Panc1 (cell line): Measurements from ENCODE around the gene YY1. TPM values are rescaled to one million over a fixed set of nuclear protein-coding genes. Genes with fewer than 3 reads are reported as not detected.

ENCODE experiments used
- ATAC-seq: fragments of 200-7000 bp; cut with Tn5 transposase; 2 replicates; pipeline ENCODE4 v1.9.1; 2020; ENCODE audit warnings: mild to moderate bottlenecking, moderate library complexity
- BruUV-seq: library from RNA; stranded (reverse); fragments of 400-500 nt; replicated peaks from 2 replicates; lab custom pipeline; 2021; lab: Mats Ljungman, UMichigan
- CTCF ChIA-PET: fragments of 300-600 bp; sonication (Branson Sonifier 250); formaldehyde crosslinking; loops from one replicate; lab custom pipeline; 2022; ENCODE audit warnings: antibody characterized with exemption; lab: Charles Lee
- POLR2A ChIA-PET: fragments of 300-600 bp; sonication (Branson Sonifier 250); formaldehyde crosslinking; loops from one replicate; lab custom pipeline; 2022; ENCODE audit warnings: antibody characterized with exemption; lab: Charles Lee
- DNase-seq: peaks from one replicate; pipeline ENCODE4 v3.0.0-alpha.2; 2010; ENCODE audit warnings: low read depth, low spot score
- H3K27ac ChIP-seq: 2 replicates; pipeline ENCODE4 v1.5.1; 2011; ENCODE audit warnings: mild to moderate bottlenecking, low read length, inconsistent platforms
- H3K27me3 ChIP-seq: fragments of 200-500 bp; sonication (Bioruptor generic); 2 replicates; pipeline ENCODE4 v1.6.0; 2014; ENCODE audit warnings: low read length, inconsistent platforms; ENCODE audit not compliant: control insufficient read depth, insufficient read depth
- H3K36me3 ChIP-seq: fragments of 200-500 bp; sonication (Bioruptor generic); 2 replicates; pipeline ENCODE4 v1.5.1; 2014; ENCODE audit warnings: inconsistent platforms, mild to moderate bottlenecking, low read length, moderate library complexity; ENCODE audit not compliant: control insufficient read depth, insufficient read depth
- H3K4me1 ChIP-seq: 2 replicates; pipeline ENCODE4 v1.5.1; 2011; ENCODE audit warnings: inconsistent platforms, mild to moderate bottlenecking, low read length, moderate library complexity; ENCODE audit not compliant: control insufficient read depth, insufficient read depth
- H3K4me3 ChIP-seq, 2 experiments: 2 replicates each; pipeline ENCODE4 v1.5.1; 2011 to 2012; ENCODE audit warnings: low read depth in 2 of 2, low read length in 2 of 2, mild to moderate bottlenecking in 2 of 2, inconsistent platforms in 1 of 2, moderate library complexity in 1 of 2
- H3K9me3 ChIP-seq: fragments of 200-500 bp; sonication (Bioruptor generic); 2 replicates; pipeline ENCODE4 v1.5.1; 2014; ENCODE audit warnings: low read depth, mild to moderate bottlenecking, inconsistent platforms, low read length, moderate library complexity; ENCODE audit not compliant: control insufficient read depth, insufficient read depth
- POLR2AphosphoS5 ChIP-seq: IDR thresholded peaks from 2 replicates; pipeline ENCODE4 v1.6.1; 2012; ENCODE audit warnings: mild to moderate bottlenecking, low read depth, low read length, moderate library complexity
- SIN3A ChIP-seq: IDR thresholded peaks from 2 replicates; pipeline ENCODE4 v1.6.1; 2012; ENCODE audit warnings: low read depth, mild to moderate bottlenecking, low read length, moderate library complexity, borderline replicate concordance; ENCODE audit not compliant: insufficient read depth
- TCF7L2 ChIP-seq: IDR thresholded peaks from 2 replicates; pipeline ENCODE4 v1.6.1; 2011; ENCODE audit warnings: mild to moderate bottlenecking, low read depth, low read length, inconsistent platforms
- in situ Hi-C: cut with HindIII; loops from 2 replicates; pipeline ENCODE4 v1.10.0; 2016; ENCODE audit warnings: low sequenced_read_pairs, low pct_unique_long_range_greater_than_20kb
- intact Hi-C: fragments of 100-400 bp; cut with micrococcal nuclease; formaldehyde crosslinking; loops from one replicate; pipeline ENCODE4 v1.10.0; 2022; ENCODE audit not compliant: unreplicated experiment
- total RNA-seq: library from RNA; stranded (reverse); gene quantifications from one replicate; pipeline ENCODE4 v1.2.1, GENCODE V29; 2021; ENCODE audit not compliant: unreplicated experiment
- TF ChIP-seq, protein P1 (sequence below): fragments of 450-650 bp; IDR thresholded peaks from 2 replicates; pipeline ENCODE4 v1.5.1; 2017; ENCODE audit warnings: mild to moderate bottlenecking
- TF ChIP-seq, protein P2 (sequence below), 2 experiments: IDR thresholded peaks; 2 replicates each; pipeline ENCODE4 v1.6.1; 2011 to 2012; ENCODE audit warnings: low read depth in 2 of 2, control low read depth in 1 of 2, low read length in 1 of 2, mild to moderate bottlenecking in 1 of 2, moderate library complexity in 1 of 2; ENCODE audit not compliant: insufficient read depth in 1 of 2

YY1 gene
- total RNA-seq, 1 experiment from 2014 or later, result 71.3 TPM

DNA sequence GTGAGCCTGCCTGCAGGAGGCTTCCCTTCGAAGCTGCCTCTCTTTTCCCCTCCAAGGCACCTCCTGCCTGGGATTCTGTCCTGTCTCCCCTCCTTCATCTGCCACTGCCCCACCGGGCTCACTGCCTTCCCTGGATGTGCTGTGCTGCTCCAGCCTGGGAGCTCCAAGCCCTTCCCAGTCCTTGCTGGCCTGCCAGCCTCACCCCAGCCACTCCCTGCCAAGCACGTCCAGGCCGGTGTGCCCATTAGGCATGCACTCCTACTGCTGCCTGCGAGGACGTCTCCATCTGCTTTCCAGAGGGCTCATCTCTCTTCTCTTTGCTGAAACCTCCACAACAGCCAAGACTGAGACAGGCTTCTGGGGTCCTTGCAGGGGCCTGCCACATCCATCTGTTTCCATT, 75.8 kb downstream of the YY1 start:
- Histone ChIP-seq H3K9me3 (no peaks in the 10 kb centered on the region), H3K4me1 (no peaks in the 10 kb centered on the region), H3K27me3 (no peaks in the 10 kb centered on the region), H3K27ac (no peak overlapping the region), H3K36me3 (no peaks in the 10 kb centered on the region), H3K4me3 (no peak overlapping the region)
- TF ChIP-seq, protein P1, sequence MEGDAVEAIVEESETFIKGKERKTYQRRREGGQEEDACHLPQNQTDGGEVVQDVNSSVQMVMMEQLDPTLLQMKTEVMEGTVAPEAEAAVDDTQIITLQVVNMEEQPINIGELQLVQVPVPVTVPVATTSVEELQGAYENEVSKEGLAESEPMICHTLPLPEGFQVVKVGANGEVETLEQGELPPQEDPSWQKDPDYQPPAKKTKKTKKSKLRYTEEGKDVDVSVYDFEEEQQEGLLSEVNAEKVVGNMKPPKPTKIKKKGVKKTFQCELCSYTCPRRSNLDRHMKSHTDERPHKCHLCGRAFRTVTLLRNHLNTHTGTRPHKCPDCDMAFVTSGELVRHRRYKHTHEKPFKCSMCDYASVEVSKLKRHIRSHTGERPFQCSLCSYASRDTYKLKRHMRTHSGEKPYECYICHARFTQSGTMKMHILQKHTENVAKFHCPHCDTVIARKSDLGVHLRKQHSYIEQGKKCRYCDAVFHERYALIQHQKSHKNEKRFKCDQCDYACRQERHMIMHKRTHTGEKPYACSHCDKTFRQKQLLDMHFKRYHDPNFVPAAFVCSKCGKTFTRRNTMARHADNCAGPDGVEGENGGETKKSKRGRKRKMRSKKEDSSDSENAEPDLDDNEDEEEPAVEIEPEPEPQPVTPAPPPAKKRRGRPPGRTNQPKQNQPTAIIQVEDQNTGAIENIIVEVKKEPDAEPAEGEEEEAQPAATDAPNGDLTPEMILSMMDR, result no peak
- no peak for TF ChIP-seq TCF7L2
- TF ChIP-seq SIN3A, result no peak
- no peak for ATAC-seq
- BruUV-seq, result no TSS peak
- DNase-seq, result no peak
- ChIA-PET CTCF (no interaction called here), POLR2A (no interaction called here)
- intact Hi-C loops, result loop anchor here (10.0 kb wide), 1 partner anchor 60 kb away; the partner anchor contains the start of gene WDR25
- in situ Hi-C loops, result no loop called here

DNA sequence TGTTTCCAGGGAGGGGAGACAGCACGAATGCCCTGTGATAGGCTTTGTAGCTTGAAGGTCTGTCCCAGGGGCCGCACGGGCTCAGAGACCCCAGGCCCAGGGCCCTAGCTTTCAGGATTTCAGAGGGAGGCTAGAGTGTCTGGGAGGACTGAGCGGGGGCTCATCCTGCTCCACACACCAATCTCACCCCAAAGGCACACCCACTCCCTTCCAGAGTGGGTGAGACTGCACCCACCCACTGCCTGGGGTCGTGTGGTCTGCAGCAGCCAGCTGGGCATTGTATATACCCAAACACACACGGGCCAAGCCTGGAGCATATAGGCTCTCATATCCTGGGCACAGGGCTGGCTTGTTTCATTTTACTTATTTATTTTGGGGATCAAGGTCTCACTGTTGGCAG, 78.4 kb downstream of the YY1 start:
- Histone ChIP-seq H3K4me3 (no peak overlapping the region), H3K36me3 (no peaks in the 10 kb centered on the region), H3K27me3 (no peaks in the 10 kb centered on the region), H3K27ac (no peak overlapping the region), H3K4me1 (no peaks in the 10 kb centered on the region), H3K9me3 (no peaks in the 10 kb centered on the region)
- in situ Hi-C loops (no loop called here), intact Hi-C loops (loop anchor here (10.0 kb wide), 1 partner anchor 57 kb away; the partner anchor contains the start of gene WDR25)
- ChIA-PET CTCF (no interaction called here), POLR2A (no interaction called here)
- no peak for ATAC-seq
- BruUV-seq, result no TSS peak
- DNase-seq, result no peak
- TF ChIP-seq, protein P2, sequence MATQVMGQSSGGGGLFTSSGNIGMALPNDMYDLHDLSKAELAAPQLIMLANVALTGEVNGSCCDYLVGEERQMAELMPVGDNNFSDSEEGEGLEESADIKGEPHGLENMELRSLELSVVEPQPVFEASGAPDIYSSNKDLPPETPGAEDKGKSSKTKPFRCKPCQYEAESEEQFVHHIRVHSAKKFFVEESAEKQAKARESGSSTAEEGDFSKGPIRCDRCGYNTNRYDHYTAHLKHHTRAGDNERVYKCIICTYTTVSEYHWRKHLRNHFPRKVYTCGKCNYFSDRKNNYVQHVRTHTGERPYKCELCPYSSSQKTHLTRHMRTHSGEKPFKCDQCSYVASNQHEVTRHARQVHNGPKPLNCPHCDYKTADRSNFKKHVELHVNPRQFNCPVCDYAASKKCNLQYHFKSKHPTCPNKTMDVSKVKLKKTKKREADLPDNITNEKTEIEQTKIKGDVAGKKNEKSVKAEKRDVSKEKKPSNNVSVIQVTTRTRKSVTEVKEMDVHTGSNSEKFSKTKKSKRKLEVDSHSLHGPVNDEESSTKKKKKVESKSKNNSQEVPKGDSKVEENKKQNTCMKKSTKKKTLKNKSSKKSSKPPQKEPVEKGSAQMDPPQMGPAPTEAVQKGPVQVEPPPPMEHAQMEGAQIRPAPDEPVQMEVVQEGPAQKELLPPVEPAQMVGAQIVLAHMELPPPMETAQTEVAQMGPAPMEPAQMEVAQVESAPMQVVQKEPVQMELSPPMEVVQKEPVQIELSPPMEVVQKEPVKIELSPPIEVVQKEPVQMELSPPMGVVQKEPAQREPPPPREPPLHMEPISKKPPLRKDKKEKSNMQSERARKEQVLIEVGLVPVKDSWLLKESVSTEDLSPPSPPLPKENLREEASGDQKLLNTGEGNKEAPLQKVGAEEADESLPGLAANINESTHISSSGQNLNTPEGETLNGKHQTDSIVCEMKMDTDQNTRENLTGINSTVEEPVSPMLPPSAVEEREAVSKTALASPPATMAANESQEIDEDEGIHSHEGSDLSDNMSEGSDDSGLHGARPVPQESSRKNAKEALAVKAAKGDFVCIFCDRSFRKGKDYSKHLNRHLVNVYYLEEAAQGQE (IDR thresholded peaks at IDR 0.05; ENCODE audit: insufficient read depth in 1 of 2, low read depth in 2 of 2, low read length in 1 of 2), result no peak
- TF ChIP-seq POLR2AphosphoS5 (no peak), TCF7L2 (no peak), SIN3A (no peak)
- TF ChIP-seq, protein P1, result no peak
